Activated CD4-positive, alpha-beta T cell treated with anti-CD3 and anti-CD28 coated beads, Interleukin-2, amount 50 U/mL, for 48 hours (primary cell): ENCODE results near the gene LY9.
"Not testable (repeated sequence)": the region's sequence is repeated elsewhere in the genome, so short reads cannot be mapped to it uniquely, and the experiment has no call there.

ENCODE experiments used
- DNase-seq, 2 experiments: peaks; one replicate each; pipeline ENCODE4 v3.0.0-alpha.2; 2020

Gene LY9

DNA sequence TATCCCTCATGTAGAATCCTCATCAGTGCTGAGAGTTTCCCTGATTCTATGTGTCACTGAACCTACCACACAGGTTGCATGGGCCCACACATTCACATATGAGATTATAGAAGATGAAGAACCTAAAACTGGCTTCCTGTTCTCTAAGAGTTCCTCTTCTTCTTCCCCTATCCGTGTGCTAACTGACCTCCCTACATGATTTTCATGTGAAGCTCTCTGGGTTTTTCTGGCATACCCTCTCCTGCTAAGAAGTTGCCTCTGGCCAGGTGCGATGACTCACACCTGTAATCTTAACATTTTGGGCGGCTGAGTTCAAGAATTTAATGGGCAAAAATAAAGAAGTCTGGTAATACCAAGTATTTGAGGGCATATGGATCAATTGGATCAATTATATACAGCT lies 72.2 kb downstream of the LY9 start:
- DNase-seq = no peak

DNA sequence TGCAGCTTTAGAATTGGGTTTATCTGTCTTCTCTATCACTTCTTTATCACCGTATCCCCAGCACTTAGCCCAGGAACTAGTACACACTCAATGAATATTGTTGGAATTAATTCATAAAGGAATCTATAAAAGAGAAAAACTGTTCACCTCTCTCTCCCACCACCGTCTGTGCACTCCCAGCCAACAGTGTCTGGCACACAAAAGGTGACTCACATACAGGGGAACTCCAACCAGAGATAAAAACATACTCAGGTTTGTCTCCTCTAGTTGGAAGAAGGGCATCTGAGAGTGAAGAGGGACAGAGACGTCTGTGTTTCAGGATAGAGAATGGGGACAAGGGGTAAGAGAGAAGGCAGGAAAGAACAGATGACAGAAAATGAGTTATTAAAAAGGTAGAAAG lies 79.0 kb downstream of the LY9 start:
- DNase-seq = no peak

DNA sequence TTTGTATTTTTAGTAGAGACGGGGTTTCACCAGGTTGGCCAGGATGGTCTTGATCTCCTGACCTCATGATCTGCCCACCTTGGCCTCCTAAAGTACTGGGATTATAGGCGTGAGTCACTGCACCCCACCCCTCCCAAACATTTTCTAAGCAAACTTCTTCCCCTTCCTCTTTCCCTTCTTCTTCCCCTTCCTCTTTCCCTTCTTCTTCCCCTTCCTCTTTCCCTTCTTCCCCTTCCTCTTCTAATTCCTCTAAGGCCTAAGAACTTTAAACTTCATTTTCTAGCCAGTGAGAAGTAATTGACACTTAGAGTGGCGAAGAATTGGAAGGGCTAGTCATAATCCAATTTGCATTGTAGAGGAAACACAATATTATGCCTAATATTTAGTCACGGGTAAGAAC lies 79.6 kb downstream of the LY9 start:
- DNase-seq = not testable (repeated sequence)

DNA sequence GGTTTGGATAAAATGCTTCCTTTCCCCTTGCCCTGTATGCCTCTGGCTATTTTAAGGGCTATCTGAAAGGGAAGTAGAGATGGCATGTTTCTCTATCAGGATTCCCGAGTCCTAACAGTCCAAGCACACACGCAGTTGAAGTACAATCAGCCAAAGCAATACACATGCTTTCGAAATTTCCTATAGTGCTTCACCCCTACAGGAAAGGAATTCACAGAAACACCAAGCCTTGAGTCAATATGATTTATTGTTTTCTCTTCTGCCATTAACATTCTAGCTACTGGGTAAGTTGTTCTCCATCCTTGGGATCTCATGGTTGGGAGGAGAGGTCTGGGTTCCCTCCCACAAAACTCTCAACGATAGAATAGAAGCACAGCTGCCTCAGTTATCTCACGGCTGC lies 80.3 kb downstream of the LY9 start:
- DNase-seq = no peak

DNA sequence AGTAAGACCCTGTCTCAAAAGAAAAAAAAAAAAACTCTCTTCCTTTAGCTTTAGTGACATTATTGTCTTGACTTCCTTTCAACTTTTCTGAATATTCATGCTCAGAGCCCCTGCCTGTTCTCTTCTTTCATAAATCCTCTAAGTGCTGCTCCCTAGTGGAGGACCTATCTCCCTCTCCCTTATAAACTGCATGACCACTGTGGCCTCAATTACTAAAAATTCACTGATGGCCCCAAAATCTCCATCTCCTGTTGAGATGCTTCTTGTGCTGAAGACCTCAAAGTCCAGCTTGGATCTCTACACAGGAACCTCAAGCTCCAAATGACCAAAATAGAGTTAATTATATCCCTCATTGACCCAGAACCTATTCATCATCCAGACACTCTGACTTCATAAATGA lies 81.2 kb downstream of the LY9 start:
- no peak for DNase-seq
